Activated CD4-positive, alpha-beta T cell treated with anti-CD3 and anti-CD28 coated beads, Interleukin-2, amount 50 U/mL, for 48 hours (primary cell): ENCODE data around the gene SPEM2.

Experiments used
- DNase-seq, 2 experiments: peaks; one replicate each; pipeline ENCODE4 v3.0.0-alpha.2; 2020

SPEM2 gene

GRCh38 chr17:7475764-7476422 is 50.5 kb downstream of the SPEM2 start:
- DNase-seq: no peak

- no peak for DNase-seq
Measured at GRCh38 chr17:7476494-7476893, 51.1 kb downstream of the SPEM2 start.

GRCh38 chr17:7476951-7477350 is 51.5 kb downstream of the SPEM2 start:
- DNase-seq: no peak
